HS-27A (cell line): Measurements from ENCODE around the gene NISCH.

ENCODE experiments used
- DNase-seq: peaks from one replicate; pipeline ENCODE4 v3.0.0-alpha.2; 2012; ENCODE audit warnings: low read depth, missing footprints

Gene NISCH

GRCh38 chr3:52539010-52539653 lies 83.7 kb downstream of the NISCH start:
- no peak for DNase-seq

- DNase-seq: no peak
These were observed 85.6 kb downstream of the NISCH start for GRCh38 chr3:52541050-52541449.
